K562 (cell line): Measurements from ENCODE around the gene SLAIN2. TPM values are rescaled to one million over a fixed set of nuclear protein-coding genes. Genes with fewer than 3 reads are reported as not detected.

ENCODE experiments used
- ATAC-seq: fragments of 200-7000 bp; cut with Tn5 transposase; 3 replicates; pipeline ENCODE4 v1.9.1; 2020; ENCODE audit warnings: moderate library complexity
- BruUV-seq: library from RNA; stranded (reverse); fragments of 400-500 nt; replicated peaks from 2 replicates; lab custom pipeline; 2021; lab: Mats Ljungman, UMichigan
- CTCF ChIA-PET: fragments of 300-600 bp; formaldehyde crosslinking; extraction: SDS; loops from one replicate; lab custom pipeline; 2021; ENCODE audit warnings: low intra/inter-chr PET ratio; lab: Yijun Ruan, JAX
- POLR2A ChIA-PET: fragments of 300-600, 350-650 bp; sonication (Branson Sonifier 250); formaldehyde crosslinking; extraction: SDS; loops from one replicate; lab custom pipeline; 2021; ENCODE audit warnings: antibody characterized with exemption, inconsistent platforms; lab: Yijun Ruan, JAX
- DNase-seq, 4 experiments: peaks; one replicate each; pipeline versions ENCODE4 v3.0.0 to v3.0.0-alpha.2; 2011 to 2018; ENCODE audit warnings: low spot score in 3 of 4, mixed read lengths in 3 of 4; ENCODE audit errors: extremely low read depth in 1 of 4
- FAIRE-seq: peaks from 2 replicates; lab custom pipeline; 2011; peaks lifted over from hg19 to GRCh38; lab: Jason Lieb, UNC
- H2AFZ ChIP-seq: 2 replicates; pipeline ENCODE4 v1.6.0; 2011; ENCODE audit warnings: low read depth, low read length, control low read depth, inconsistent platforms
- H3K27ac ChIP-seq: fragments of 200-600 bp; 3 replicates; pipeline ENCODE4 v1.8.0; 2011; ENCODE audit warnings: low read depth, mild to moderate bottlenecking, control low read depth, inconsistent platforms, low read length, moderate library complexity, mixed read lengths; ENCODE audit errors: extremely low read depth
- H3K27me3 ChIP-seq, 2 experiments: fragments of 300-600 bp in 1 of 2; 2 replicates in 1 of 2; 3 replicates in 1 of 2; pipeline versions ENCODE4 v1.6.0 to v1.8.0; 2011; ENCODE audit warnings: inconsistent platforms in 2 of 2, low read length in 2 of 2, mild to moderate bottlenecking in 1 of 2, mixed read lengths in 1 of 2, moderate library complexity in 1 of 2; ENCODE audit not compliant: control insufficient read depth in 2 of 2, insufficient read depth in 2 of 2
- H3K36me3 ChIP-seq: fragments of 300-600 bp; 3 replicates; pipeline ENCODE4 v1.8.0; 2011; ENCODE audit warnings: mild to moderate bottlenecking, low read length, inconsistent platforms; ENCODE audit not compliant: control insufficient read depth, insufficient read depth
- H3K4me1 ChIP-seq, 2 experiments: fragments of 200-600 bp in 1 of 2; replicated peaks in 1 of 2; 2 replicates in 1 of 2; 3 replicates in 1 of 2; pipeline versions ENCODE4 v1.5.1 to v1.8.0; 2011; ENCODE audit warnings: inconsistent platforms in 2 of 2, low read length in 2 of 2, mild to moderate bottlenecking in 1 of 2, mixed read lengths in 1 of 2, moderate library complexity in 1 of 2; ENCODE audit not compliant: control insufficient read depth in 2 of 2, insufficient read depth in 2 of 2
- H3K4me2 ChIP-seq: 2 replicates; pipeline ENCODE4 v1.6.1; 2011; ENCODE audit warnings: low read length, control low read depth, inconsistent platforms, mixed read lengths; ENCODE audit not compliant: insufficient read depth
- H3K4me3 ChIP-seq: fragments of 200-600 bp; sonication (generic), shearing (Covaris generic); 2 replicates; pipeline ENCODE4 v1.5.1; 2016; ENCODE audit warnings: control low read depth, inconsistent platforms
- H3K79me2 ChIP-seq: fragments of 200-600 bp; 3 replicates; pipeline ENCODE4 v1.8.0; 2011; ENCODE audit warnings: low read length, inconsistent platforms; ENCODE audit not compliant: control insufficient read depth, insufficient read depth
- H3K9ac ChIP-seq, 2 experiments: 2 replicates each; pipeline versions ENCODE4 v1.6.0 to v1.6.1; 2011; ENCODE audit warnings: low read depth in 2 of 2, low read length in 2 of 2, control low read depth in 1 of 2, inconsistent platforms in 1 of 2, mild to moderate bottlenecking in 1 of 2, mixed read lengths in 1 of 2; ENCODE audit not compliant: insufficient read depth in 1 of 2
- H3K9me1 ChIP-seq: one replicate; pipeline ENCODE4 v1.6.0; 2011; ENCODE audit warnings: inconsistent platforms, mild to moderate bottlenecking, low read length, moderate library complexity; ENCODE audit not compliant: control insufficient read depth, insufficient read depth
- H3K9me3 ChIP-seq: replicated peaks from 2 replicates; pipeline ENCODE4 v1.5.1; 2011; ENCODE audit warnings: low read depth, low read length, inconsistent platforms; ENCODE audit not compliant: control insufficient read depth, insufficient read depth
- H4K20me1 ChIP-seq: replicated peaks from 2 replicates; pipeline ENCODE4 v1.6.1; 2011; ENCODE audit warnings: low read length, inconsistent platforms, mixed read lengths; ENCODE audit not compliant: control insufficient read depth, insufficient read depth
- ARID1B ChIP-seq: fragments of 450-650 bp; IDR thresholded peaks from 2 replicates; pipeline ENCODE4 v1.6.1; 2016; ENCODE audit warnings: antibody characterized with exemption, mild to moderate bottlenecking, inconsistent platforms
- BRD4 ChIP-seq: fragments of 200-600 bp; sonication (generic); IDR thresholded peaks from 2 replicates; pipeline ENCODE4 v1.6.1; 2017; ENCODE audit warnings: inconsistent platforms
- FOXM1 ChIP-seq, 2 experiments: fragments of 450-650 bp in 1 of 2; sonication (generic) in 1 of 2; formaldehyde crosslinking in 1 of 2; IDR thresholded peaks; 2 replicates each; pipeline versions ENCODE4 v1.6.1 to v1.9.0; 2017 to 2022; ENCODE audit warnings: low read depth in 2 of 2, mild to moderate bottlenecking in 2 of 2, missing genetic modification reagents in 1 of 2, moderate library complexity in 1 of 2
- HNRNPLL ChIP-seq: fragments of 200-400 bp; formaldehyde crosslinking; IDR thresholded peaks from 2 replicates; pipeline ENCODE4 v1.6.1; 2017; ENCODE audit warnings: low read length, low read depth, mild to moderate bottlenecking; ENCODE audit not compliant: poor library complexity, severe bottlenecking
- KAT2B ChIP-seq: IDR thresholded peaks from one replicate; pipeline ENCODE4 v1.6.1; 2012; ENCODE audit warnings: low read depth, mild to moderate bottlenecking, control low read depth, inconsistent platforms, low read length, moderate library complexity
- KDM2B ChIP-seq: fragments of 250-450 bp; sonication (Bioruptor Pico); IDR thresholded peaks from 2 replicates; pipeline ENCODE4 v1.8.0; 2021; ENCODE audit warnings: mild to moderate bottlenecking, moderate library complexity
- LEF1 ChIP-seq: fragments of 450-650 bp; IDR thresholded peaks from 2 replicates; pipeline ENCODE4 v1.6.1; 2016; ENCODE audit warnings: mild to moderate bottlenecking
- PTBP1 ChIP-seq: fragments of 200-400 bp; formaldehyde crosslinking; IDR thresholded peaks from 2 replicates; pipeline ENCODE4 v1.6.1; 2017; ENCODE audit warnings: low read depth, low read length
- RFX1 ChIP-seq: fragments of 450-650 bp; IDR thresholded peaks from 2 replicates; pipeline ENCODE4 v1.6.1; 2016; ENCODE audit warnings: mild to moderate bottlenecking, moderate library complexity
- RNF2 ChIP-seq: sonication (generic); IDR thresholded peaks from 2 replicates; pipeline ENCODE4 v1.6.1; 2016
- SMARCA4 ChIP-seq: fragments of 450-650 bp; IDR thresholded peaks from 2 replicates; pipeline ENCODE4 v1.6.1; 2016
- SNIP1 ChIP-seq: fragments of 450-650 bp; IDR thresholded peaks from 2 replicates; pipeline ENCODE4 v1.7.1; 2017; ENCODE audit warnings: low read depth, mild to moderate bottlenecking
- SPI1 ChIP-seq: IDR thresholded peaks from 2 replicates; pipeline ENCODE4 v1.6.1; 2011; ENCODE audit warnings: low read depth, low read length, control low read depth, borderline replicate concordance
- STAG1 ChIP-seq: sonication (generic); formaldehyde crosslinking; IDR thresholded peaks from 2 replicates; pipeline ENCODE4 v1.5.0; 2020; ENCODE audit warnings: missing genetic modification reagents, borderline replicate concordance
- TBP ChIP-seq: optimal IDR thresholded peaks from 2 replicates; pipeline ENCODE3; 2011; ENCODE audit warnings: low read depth, low read length, improper control_type of control experiment
- THRAP3 ChIP-seq: fragments of 450-650 bp; IDR thresholded peaks from 2 replicates; pipeline ENCODE4 v1.6.1; 2016; ENCODE audit warnings: mild to moderate bottlenecking, inconsistent platforms, borderline replicate concordance
- ZBTB7A ChIP-seq: IDR thresholded peaks from 2 replicates; pipeline ENCODE4 v1.6.1; 2011; ENCODE audit warnings: low read depth, mild to moderate bottlenecking, low read length, moderate library complexity, borderline replicate concordance; ENCODE audit not compliant: control insufficient read depth
- WGBS: fragments of 100-300 bp; shearing (Covaris generic); methylation state at CpG from one replicate; pipeline ENCODE4 v1.1.6; 2016; ENCODE audit warnings: low coverage, mixed read lengths; ENCODE audit not compliant: insufficient coverage; ENCODE audit errors: missing lambda C conversion rate; 5-methylcytosine and 5-hydroxymethylcytosine counted together
- in situ Hi-C: fragments of 300-500 bp; cut with MboI; formaldehyde crosslinking; loops from 4 replicates; pipeline ENCODE4 v1.15.0; 2018; ENCODE audit warnings: inconsistent platforms, mixed read lengths
- intact Hi-C: fragments of 100-400 bp; cut with micrococcal nuclease; formaldehyde crosslinking; loops from 2 replicates; pipeline ENCODE4 v1.14.2; 2022
- polyA plus RNA-seq, 8 experiments: library from polyadenylated mRNA; depleted of rRNA in 4 of 8; stranded (reverse) in 5 of 8; unstranded in 3 of 8; fragments of >200 nt; fragmentation: Nextera tagmentation in 2 of 8; fragmentation: Illumina TruSeq in 1 of 8; extraction: Ambion mirVana in 2 of 8; extraction: Trizol in 1 of 8; gene quantifications; 2 replicates each; pipeline versions ENCODE4 v1.2.1 to v1.2.3, GENCODE V29; 2011 to 2014; ENCODE audit warnings: inconsistent platforms in 1 of 8, missing spikeins in 1 of 8
- total RNA-seq, 7 experiments: library from RNA; depleted of rRNA in 6 of 7; stranded (reverse); fragments of >200 nt in 6 of 7; fragmentation: Illumina TruSeq in 2 of 7; extraction: Trizol in 2 of 7; gene quantifications; 2 replicates each; pipeline versions ENCODE4 v1.2.1 to v1.2.3, GENCODE V29; 2011 to 2021; ENCODE audit warnings: low replicate concordance in 1 of 7
- TF ChIP-seq, protein P1 (sequence below): fragments of 250-450 bp; sonication (Bioruptor Pico); IDR thresholded peaks from 2 replicates; pipeline ENCODE4 v1.5.0; 2022; ENCODE audit warnings: mild to moderate bottlenecking
- TF ChIP-seq, protein P2 (sequence below), 3 experiments: fragments of 200-800 bp in 1 of 3; sonication (Bioruptor generic) in 1 of 3; sonication (generic) in 1 of 3; formaldehyde crosslinking in 1 of 3; IDR thresholded peaks; 2 replicates each; pipeline versions ENCODE4 v1.6.1 to v1.8.0; 2016 to 2022; ENCODE audit warnings: mild to moderate bottlenecking in 2 of 3, missing compliant biosample characterization in 2 of 3, missing genetic modification characterization in 2 of 3, missing genetic modification reagents in 1 of 3
- TF ChIP-seq, protein P3 (sequence below): fragments of 250-450 bp; sonication (Bioruptor Pico); IDR thresholded peaks from 2 replicates; pipeline ENCODE4 v1.5.1; 2021; ENCODE audit warnings: mild to moderate bottlenecking

Gene SLAIN2
- total and polyA plus RNA-seq, 9 of the 15 experiments (the other 6 are each of a cell fraction or from before 2014, with no cell fraction given), result 3.5 to 116 (median 35.0) TPM

DNA sequence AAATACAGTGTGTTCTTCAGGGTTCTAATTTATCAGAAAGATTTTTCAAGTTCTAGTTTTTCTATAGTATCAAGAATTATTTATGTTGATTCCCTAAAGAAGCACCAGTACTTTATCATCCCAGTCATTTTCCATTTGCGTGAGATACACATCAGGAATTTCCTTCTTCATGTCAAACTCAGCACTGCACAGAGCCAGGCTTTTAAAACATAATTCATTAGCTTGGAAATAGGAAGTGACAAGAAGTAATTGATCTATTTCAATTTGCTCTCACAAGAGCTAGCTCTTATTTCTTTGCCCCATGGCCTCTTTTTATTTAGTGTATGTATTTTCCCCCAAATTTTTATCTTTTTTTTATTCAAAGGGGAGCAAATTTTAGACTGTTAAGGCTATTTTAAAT is 128.8 kb downstream of the SLAIN2 start:
- no peaks in the 10 kb centered on the region for H3K9me3 ChIP-seq
- no peak overlapping the region for H3K4me3 ChIP-seq
- TF ChIP-seq PTBP1 (no peak), ARID1B (no peak), STAG1 (no peak), HNRNPLL (no peak), KDM2B (CRISPR knock-in tag) (no peak), LEF1 (no peak), FOXM1 (IDR thresholded peaks at IDR 0.05; ENCODE audit: low read depth) (no peak), FOXM1 (CRISPR knock-in tag; IDR thresholded peaks at IDR 0.05; ENCODE audit: low read depth) (no peak), RFX1 (no peak), RNF2 (no peak), BRD4 (no peak), SPI1 (no peak), SNIP1 (no peak), SMARCA4 (no peak), KAT2B (no peak), THRAP3 (no peak), ZBTB7A (no peak), TBP (no peak)
- TF ChIP-seq, protein P1, sequence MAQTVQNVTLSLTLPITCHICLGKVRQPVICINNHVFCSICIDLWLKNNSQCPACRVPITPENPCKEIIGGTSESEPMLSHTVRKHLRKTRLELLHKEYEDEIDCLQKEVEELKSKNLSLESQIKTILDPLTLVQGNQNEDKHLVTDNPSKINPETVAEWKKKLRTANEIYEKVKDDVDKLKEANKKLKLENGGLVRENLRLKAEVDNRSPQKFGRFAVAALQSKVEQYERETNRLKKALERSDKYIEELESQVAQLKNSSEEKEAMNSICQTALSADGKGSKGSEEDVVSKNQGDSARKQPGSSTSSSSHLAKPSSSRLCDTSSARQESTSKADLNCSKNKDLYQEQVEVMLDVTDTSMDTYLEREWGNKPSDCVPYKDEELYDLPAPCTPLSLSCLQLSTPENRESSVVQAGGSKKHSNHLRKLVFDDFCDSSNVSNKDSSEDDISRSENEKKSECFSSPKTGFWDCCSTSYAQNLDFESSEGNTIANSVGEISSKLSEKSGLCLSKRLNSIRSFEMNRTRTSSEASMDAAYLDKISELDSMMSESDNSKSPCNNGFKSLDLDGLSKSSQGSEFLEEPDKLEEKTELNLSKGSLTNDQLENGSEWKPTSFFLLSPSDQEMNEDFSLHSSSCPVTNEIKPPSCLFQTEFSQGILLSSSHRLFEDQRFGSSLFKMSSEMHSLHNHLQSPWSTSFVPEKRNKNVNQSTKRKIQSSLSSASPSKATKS (CRISPR knock-in tag), result no peak
- TF ChIP-seq, protein P2, sequence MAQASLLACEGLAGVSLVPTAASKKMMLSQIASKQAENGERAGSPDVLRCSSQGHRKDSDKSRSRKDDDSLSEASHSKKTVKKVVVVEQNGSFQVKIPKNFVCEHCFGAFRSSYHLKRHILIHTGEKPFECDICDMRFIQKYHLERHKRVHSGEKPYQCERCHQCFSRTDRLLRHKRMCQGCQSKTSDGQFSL (CRISPR knock-in tag; IDR thresholded peaks at IDR 0.05), result no peak
- TF ChIP-seq, protein P2 (tag; IDR thresholded peaks at IDR 0.05), result no peak
- TF ChIP-seq, protein P3, sequence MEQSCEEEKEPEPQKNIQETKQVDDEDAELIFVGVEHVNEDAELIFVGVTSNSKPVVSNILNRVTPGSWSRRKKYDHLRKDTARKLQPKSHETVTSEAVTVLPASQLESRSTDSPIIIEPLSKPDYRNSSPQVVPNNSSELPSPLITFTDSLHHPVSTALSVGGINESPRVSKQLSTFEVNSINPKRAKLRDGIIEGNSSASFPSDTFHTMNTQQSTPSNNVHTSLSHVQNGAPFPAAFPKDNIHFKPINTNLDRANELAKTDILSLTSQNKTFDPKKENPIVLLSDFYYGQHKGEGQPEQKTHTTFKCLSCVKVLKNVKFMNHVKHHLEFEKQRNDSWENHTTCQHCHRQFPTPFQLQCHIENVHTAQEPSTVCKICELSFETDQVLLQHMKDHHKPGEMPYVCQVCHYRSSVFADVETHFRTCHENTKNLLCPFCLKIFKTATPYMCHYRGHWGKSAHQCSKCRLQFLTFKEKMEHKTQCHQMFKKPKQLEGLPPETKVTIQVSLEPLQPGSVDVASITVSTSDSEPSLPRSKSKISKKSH (CRISPR knock-in tag), result no peak
- ChIA-PET CTCF (no interaction called here), POLR2A (no interaction called here)
- in situ Hi-C loops, result no loop called here
- no peaks in the 10 kb centered on the region for H3K9me1 ChIP-seq
- no peaks in the 10 kb centered on the region for H3K79me2 ChIP-seq
- H3K27ac ChIP-seq, result no peak overlapping the region
- BruUV-seq, result no TSS peak
- no peaks in the 10 kb centered on the region for H3K4me1 ChIP-seq
- no peaks in the 10 kb centered on the region for H3K36me3 ChIP-seq
- no peak overlapping the region for H3K4me2 ChIP-seq
- H3K27me3 ChIP-seq, result no peaks in the 10 kb centered on the region; a peak in 1 of 5 replicates
- DNase-seq (no peak), FAIRE-seq (no peak), ATAC-seq (no peak)
- H2AFZ ChIP-seq, result no peak overlapping the region
- intact Hi-C loops, result no loop called here
- no peak overlapping the region for H3K9ac ChIP-seq
- 41% methylated on average over 1 of the region's 1 CpG for WGBS
- no peaks in the 10 kb centered on the region for H4K20me1 ChIP-seq
